ENCODE measurements around the gene SDC3. TPM values are rescaled to one million over a fixed set of nuclear protein-coding genes. Genes with fewer than 3 reads are reported as not detected.

The SDC3 gene
- total RNA-seq, 1 donor from 2014 or later = 3.3 TPM

GRCh38 chr1:30928171-30928570 lies 19.6 kb upstream of the SDC3 start:
- no peak for ATAC-seq

GRCh38 chr1:30927448-30927847 lies 18.9 kb upstream of the SDC3 start:
- no peak for ATAC-seq

GRCh38 chr1:30923597-30923996 lies 15.0 kb upstream of the SDC3 start:
- no peak for ATAC-seq

GRCh38 chr1:30920827-30921226 lies 12.3 kb upstream of the SDC3 start:
- ATAC-seq = peak; percentile 45

GRCh38 chr1:30919025-30919881 lies 10.7 kb upstream of the SDC3 start:
- ATAC-seq = peak; percentile 36

GRCh38 chr1:30916296-30916695 lies 7.7 kb upstream of the SDC3 start:
- ATAC-seq = no peak

GRCh38 chr1:30915491-30916230 lies 7.1 kb upstream of the SDC3 start:
- no peak for ATAC-seq

- no peak for ATAC-seq
These were observed 6.4 kb upstream of the SDC3 start for GRCh38 chr1:30914931-30915330.

- no peak for ATAC-seq
These were observed 6.0 kb upstream of the SDC3 start for GRCh38 chr1:30914587-30914922.

- ATAC-seq = no peak
These were observed 4.5 kb upstream of the SDC3 start for GRCh38 chr1:30912913-30913652.

GRCh38 chr1:30912224-30912623 lies 3.7 kb upstream of the SDC3 start:
- ATAC-seq = no peak

- ATAC-seq = peak; percentile 68
These were observed 2.7 kb upstream of the SDC3 start for GRCh38 chr1:30911059-30911954.

GRCh38 chr1:30909365-30910068 lies 959 bp upstream of the SDC3 start:
- no peak for ATAC-seq

GRCh38 chr1:30908316-30908695 lies 252 bp downstream of the SDC3 start:
- no peak for ATAC-seq

- ATAC-seq = no peak
These were observed 860 bp downstream of the SDC3 start for GRCh38 chr1:30907481-30908315.

GRCh38 chr1:30906631-30907441 lies 1.7 kb downstream of the SDC3 start:
- ATAC-seq = no peak

GRCh38 chr1:30905916-30906620 lies 2.5 kb downstream of the SDC3 start:
- ATAC-seq = no peak

- ATAC-seq = no peak
These were observed 3.2 kb downstream of the SDC3 start for GRCh38 chr1:30905403-30905802.

GRCh38 chr1:30904962-30905335 lies 3.6 kb downstream of the SDC3 start:
- ATAC-seq = no peak

All from esophagus mucosa (tissue), 1 donor.